Measurements from ENCODE around the gene RALGPS2.
"Not testable (repeated sequence)": the region's sequence is repeated elsewhere in the genome, so short reads cannot be mapped to it uniquely, and the experiment has no call there.

RALGPS2 gene

GRCh38 chr1:178939338-178940067, 214.5 kb downstream of the RALGPS2 start:
- in situ Hi-C loops (cut with MboI; ENCODE audit: low sequenced_read_pairs), result no loop called here

- in situ Hi-C loops (cut with MboI; ENCODE audit: low sequenced_read_pairs), result no loop called here
Observed at GRCh38 chr1:178940068-178940765, 215.2 kb downstream of the RALGPS2 start.

GRCh38 chr1:178941261-178941689, 216.2 kb downstream of the RALGPS2 start:
- in situ Hi-C loops (cut with MboI; ENCODE audit: low sequenced_read_pairs), result no loop called here

GRCh38 chr1:178941849-178942248, 216.8 kb downstream of the RALGPS2 start:
- in situ Hi-C loops (cut with MboI; ENCODE audit: low sequenced_read_pairs), result no loop called here

- in situ Hi-C loops (cut with MboI; ENCODE audit: low sequenced_read_pairs), result no loop called here
Observed at GRCh38 chr1:178942285-178943198, 217.5 kb downstream of the RALGPS2 start.

GRCh38 chr1:178944729-178945128, 219.7 kb downstream of the RALGPS2 start:
- in situ Hi-C loops (cut with MboI; ENCODE audit: low sequenced_read_pairs), result no loop called here

GRCh38 chr1:178945763-178946266, 220.8 kb downstream of the RALGPS2 start:
- in situ Hi-C loops (cut with MboI; ENCODE audit: low sequenced_read_pairs), result no loop called here

- in situ Hi-C loops (cut with MboI; ENCODE audit: low sequenced_read_pairs), result no loop called here
Observed at GRCh38 chr1:178946416-178946815, 221.4 kb downstream of the RALGPS2 start.

- in situ Hi-C loops (cut with MboI; ENCODE audit: low sequenced_read_pairs), result no loop called here
Observed at GRCh38 chr1:178946855-178947676, 222.0 kb downstream of the RALGPS2 start.

- in situ Hi-C loops (cut with MboI; ENCODE audit: low sequenced_read_pairs), result no loop called here
Observed at GRCh38 chr1:178947677-178947981, 222.6 kb downstream of the RALGPS2 start.

GRCh38 chr1:178948676-178949075, 223.6 kb downstream of the RALGPS2 start:
- in situ Hi-C loops (cut with MboI; ENCODE audit: low sequenced_read_pairs), result no loop called here

- in situ Hi-C loops (cut with MboI; ENCODE audit: low sequenced_read_pairs), result not testable (repeated sequence)
Observed at GRCh38 chr1:178949866-178950265, 224.8 kb downstream of the RALGPS2 start.

- in situ Hi-C loops (cut with MboI; ENCODE audit: low sequenced_read_pairs), result no loop called here
Observed at GRCh38 chr1:178951600-178951999, 226.6 kb downstream of the RALGPS2 start.

GRCh38 chr1:178953034-178953433, 228.0 kb downstream of the RALGPS2 start:
- in situ Hi-C loops (cut with MboI; ENCODE audit: low sequenced_read_pairs), result no loop called here

- in situ Hi-C loops (cut with MboI; ENCODE audit: low sequenced_read_pairs), result no loop called here
Observed at GRCh38 chr1:178953538-178954324, 228.7 kb downstream of the RALGPS2 start.

- in situ Hi-C loops (cut with MboI; ENCODE audit: low sequenced_read_pairs), result no loop called here
Observed at GRCh38 chr1:178954325-178954690, 229.3 kb downstream of the RALGPS2 start.

- in situ Hi-C loops (cut with MboI; ENCODE audit: low sequenced_read_pairs), result no loop called here
Observed at GRCh38 chr1:178954937-178955336, 229.9 kb downstream of the RALGPS2 start.

GRCh38 chr1:178955391-178955954, 230.4 kb downstream of the RALGPS2 start:
- in situ Hi-C loops (cut with MboI; ENCODE audit: low sequenced_read_pairs), result no loop called here

GRCh38 chr1:178958491-178958890, 233.4 kb downstream of the RALGPS2 start:
- in situ Hi-C loops (cut with MboI; ENCODE audit: low sequenced_read_pairs), result no loop called here
